Measurements from ENCODE around the gene NDE1. TPM values are rescaled to one million over a fixed set of nuclear protein-coding genes. Genes with fewer than 3 reads are reported as not detected.
"Not testable (repeated sequence)": the region's sequence is repeated elsewhere in the genome, so short reads cannot be mapped to it uniquely, and the experiment has no call there.

Gene NDE1
- total and polyA plus RNA-seq, 2 experiments from 2014 or later: 7.1 to 41.0 TPM

GRCh38 chr16:15644267-15644961 is 5.6 kb upstream of the NDE1 start:
- TF ChIP-seq, protein P1, sequence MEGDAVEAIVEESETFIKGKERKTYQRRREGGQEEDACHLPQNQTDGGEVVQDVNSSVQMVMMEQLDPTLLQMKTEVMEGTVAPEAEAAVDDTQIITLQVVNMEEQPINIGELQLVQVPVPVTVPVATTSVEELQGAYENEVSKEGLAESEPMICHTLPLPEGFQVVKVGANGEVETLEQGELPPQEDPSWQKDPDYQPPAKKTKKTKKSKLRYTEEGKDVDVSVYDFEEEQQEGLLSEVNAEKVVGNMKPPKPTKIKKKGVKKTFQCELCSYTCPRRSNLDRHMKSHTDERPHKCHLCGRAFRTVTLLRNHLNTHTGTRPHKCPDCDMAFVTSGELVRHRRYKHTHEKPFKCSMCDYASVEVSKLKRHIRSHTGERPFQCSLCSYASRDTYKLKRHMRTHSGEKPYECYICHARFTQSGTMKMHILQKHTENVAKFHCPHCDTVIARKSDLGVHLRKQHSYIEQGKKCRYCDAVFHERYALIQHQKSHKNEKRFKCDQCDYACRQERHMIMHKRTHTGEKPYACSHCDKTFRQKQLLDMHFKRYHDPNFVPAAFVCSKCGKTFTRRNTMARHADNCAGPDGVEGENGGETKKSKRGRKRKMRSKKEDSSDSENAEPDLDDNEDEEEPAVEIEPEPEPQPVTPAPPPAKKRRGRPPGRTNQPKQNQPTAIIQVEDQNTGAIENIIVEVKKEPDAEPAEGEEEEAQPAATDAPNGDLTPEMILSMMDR (IDR thresholded peaks at IDR 0.05; ENCODE audit: low read depth, low read length): no peak
- H3K9me3 ChIP-seq (ENCODE audit: low read depth): no peaks in the 10 kb centered on the region
- no peaks in the 10 kb centered on the region for H3K27me3 ChIP-seq
- peaks cover 6% of the 10 kb centered on the region for H3K4me1 ChIP-seq (ENCODE audit: low read depth)
- no peak overlapping the region for H3K27ac ChIP-seq
- no peak for DNase-seq (ENCODE audit: low read depth in 1 of 2, low spot score in 1 of 2)
- no peaks in the 10 kb centered on the region for H3K36me3 ChIP-seq
- H3K4me3 ChIP-seq: no peak overlapping the region

GRCh38 chr16:15644962-15645465 is 5.0 kb upstream of the NDE1 start:
- not testable (repeated sequence) for H3K4me3 ChIP-seq, H3K27ac ChIP-seq

DNA sequence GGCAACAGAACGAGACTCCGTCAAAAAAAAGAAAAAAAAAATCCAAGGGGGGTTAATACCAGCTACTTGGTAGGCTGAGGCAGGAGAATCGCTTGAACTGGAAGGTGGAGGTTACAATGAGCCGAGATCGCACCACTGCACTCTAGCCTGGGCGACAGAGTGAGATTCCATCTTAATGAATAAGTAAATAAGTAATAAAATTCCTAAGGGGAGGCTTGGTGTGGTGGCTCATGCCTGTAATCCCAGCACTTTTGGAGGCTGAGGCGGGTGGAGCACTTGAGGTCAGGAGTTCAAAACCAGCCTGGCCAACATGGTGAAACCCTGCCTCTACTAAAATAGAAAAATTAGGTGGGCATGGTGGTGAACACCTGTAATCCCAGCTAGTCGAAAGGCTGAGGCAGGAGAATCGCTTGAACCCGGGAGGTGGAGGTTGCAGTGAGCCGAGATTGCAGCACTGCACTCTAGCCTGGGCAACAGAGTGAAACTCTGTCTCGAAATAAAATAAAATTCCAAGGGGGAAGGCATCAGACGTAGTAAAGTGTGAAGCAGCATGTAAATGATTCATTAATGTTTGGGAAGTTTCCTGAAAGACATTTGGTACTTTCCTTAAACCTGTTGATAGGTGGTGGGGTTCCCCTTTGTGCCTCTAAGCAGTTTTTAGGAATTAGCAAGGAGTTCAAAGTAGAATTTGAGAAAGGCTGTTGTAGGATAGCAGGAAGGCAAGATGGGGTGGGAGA is 3.3 kb upstream of the NDE1 start:
- not testable (repeated sequence) for H3K36me3 ChIP-seq; H3K4me1 ChIP-seq (ENCODE audit: low read depth); H3K9me3 ChIP-seq (ENCODE audit: low read depth); DNase-seq (ENCODE audit: low read depth in 1 of 2, low spot score in 1 of 2); H3K27ac ChIP-seq; H3K4me3 ChIP-seq; H3K27me3 ChIP-seq

More at GRCh38 chr16:15644962-15645465, 5.0 kb upstream of the NDE1 start:
- peak in 1 of 2 donors; percentile 59 for DNase-seq (ENCODE audit: low read depth in 1 of 2, low spot score in 1 of 2)
- not testable (repeated sequence) for H3K36me3 ChIP-seq; H3K27me3 ChIP-seq; H3K9me3 ChIP-seq (ENCODE audit: low read depth); H3K4me1 ChIP-seq (ENCODE audit: low read depth)

- DNase-seq (ENCODE audit: low read depth in 1 of 2, low spot score in 1 of 2): no peak
- H3K27ac ChIP-seq: no peak overlapping the region
- TF ChIP-seq, protein P1 (IDR thresholded peaks at IDR 0.05; ENCODE audit: low read depth, low read length): no peak
- H3K27me3 ChIP-seq: no peaks in the 10 kb centered on the region
- H3K36me3 ChIP-seq: no peaks in the 10 kb centered on the region
- H3K4me3 ChIP-seq: no peak overlapping the region
- no peaks in the 10 kb centered on the region for H3K9me3 ChIP-seq (ENCODE audit: low read depth)
- peaks cover 6% of the 10 kb centered on the region for H3K4me1 ChIP-seq (ENCODE audit: low read depth)
These were observed 2.6 kb upstream of the NDE1 start for GRCh38 chr16:15647294-15648014.

DNA sequence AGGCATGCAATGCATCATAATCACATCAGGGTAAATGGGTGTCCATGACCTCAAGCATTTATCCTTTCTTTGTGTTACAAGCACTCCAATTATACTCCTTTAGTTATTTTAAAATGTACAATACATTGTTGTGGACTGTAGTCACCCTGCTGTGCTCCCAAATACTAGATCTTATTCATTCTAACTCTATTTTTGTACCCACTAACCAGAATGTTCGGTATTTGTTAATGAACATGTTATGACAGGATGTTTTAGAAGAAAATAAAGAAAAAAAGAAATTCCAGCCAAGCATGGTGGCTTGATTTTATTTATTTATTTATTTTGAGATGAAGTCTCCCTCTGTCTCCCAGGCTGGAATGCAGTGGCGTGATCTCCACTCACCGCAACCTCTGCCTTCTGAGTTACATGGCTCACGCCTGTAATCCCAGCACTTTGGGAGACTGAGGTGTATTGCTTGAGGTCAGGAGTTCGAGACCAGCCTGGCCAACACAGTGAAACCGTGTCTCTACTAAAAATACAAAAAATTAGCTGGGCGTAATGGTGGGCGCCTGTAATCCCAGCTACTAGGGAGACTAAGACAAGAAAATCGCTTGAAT is 1.8 kb upstream of the NDE1 start:
- no peak overlapping the region for H3K27ac ChIP-seq
- H3K4me1 ChIP-seq (ENCODE audit: low read depth): peaks cover 6% of the 10 kb centered on the region
- TF ChIP-seq, protein P1 (IDR thresholded peaks at IDR 0.05; ENCODE audit: low read depth, low read length): no peak
- H3K27me3 ChIP-seq: no peaks in the 10 kb centered on the region
- H3K36me3 ChIP-seq: no peaks in the 10 kb centered on the region
- no peaks in the 10 kb centered on the region for H3K9me3 ChIP-seq (ENCODE audit: low read depth)
- DNase-seq (ENCODE audit: low read depth in 1 of 2, low spot score in 1 of 2): no peak
- no peak overlapping the region for H3K4me3 ChIP-seq

- peak overlapping the region; percentile 98 for H3K4me3 ChIP-seq
- H3K27ac ChIP-seq; DNase-seq (ENCODE audit: low read depth in 1 of 2, low spot score in 1 of 2); H3K9me3 ChIP-seq (ENCODE audit: low read depth); H3K4me1 ChIP-seq (ENCODE audit: low read depth); H3K27me3 ChIP-seq; H3K36me3 ChIP-seq: not testable (repeated sequence)
These were observed 734 bp upstream of the NDE1 start for GRCh38 chr16:15649311-15649710.

All from cardiac muscle cell (in vitro differentiated cells and primary cell).